Measurements from ENCODE around the gene CCDC112. TPM values are rescaled to one million over a fixed set of nuclear protein-coding genes. Genes with fewer than 3 reads are reported as not detected.

CCDC112 gene
- total and polyA plus RNA-seq, 9 donors, result 1.5 to 5.6 (median 3.1) TPM

Small RNAs within 50 kb of the gene (small RNA-seq; reads per million reads assigned to genes)
- gene HMGN1P15, result not detected

Other genes with a start within 250 kb of the CCDC112 start
- 10 to 100 TPM in 1 of 7 donors, 1 to 10 TPM in 6; 2.5 to 10.3 (median 4.1) TPM for gene TRIM36, start 126.7 kb downstream of the CCDC112 start, total RNA-seq
- 1 to 10 TPM; 1.5 to 2.6 TPM for gene TRIM36, start 126.7 kb downstream of the CCDC112 start, polyA plus RNA-seq
- 10 to 100 TPM in 6 of 7 donors, 1 to 10 TPM in 1; 6.7 to 45.0 (median 34.3) TPM for gene PGGT1B, start 33.8 kb downstream of the CCDC112 start, total RNA-seq
- 10 to 100 TPM in 1 of 2 donors, 1 to 10 TPM in 1; 3.4 to 12.4 TPM for gene PGGT1B, start 33.8 kb downstream of the CCDC112 start, polyA plus RNA-seq
- gene FEM1C, start 248.1 kb upstream of the CCDC112 start, total RNA-seq, result 10 to 100 TPM; 11.0 to 16.6 (median 14.9) TPM
- 10 to 100 TPM in 1 of 2 donors, 1 to 10 TPM in 1; 6.5 to 11.7 TPM for gene FEM1C, start 248.1 kb upstream of the CCDC112 start, polyA plus RNA-seq

Data from ovary (tissue), 9 donors.